IPS-NIHi7 (cell line): ENCODE results near the gene DNAJC5.

Experiments used
- DNase-seq: peaks from one replicate; pipeline ENCODE4 v3.0.0; 2012; ENCODE audit warnings: mixed read lengths; ENCODE audit errors: extremely low spot score

DNAJC5 gene

GRCh38 chr20:63940472-63941266 lies 45.7 kb downstream of the DNAJC5 start:
- no peak for DNase-seq

GRCh38 chr20:63941282-63942081 lies 46.6 kb downstream of the DNAJC5 start:
- DNase-seq: peak; percentile 91

- peak; percentile 89 for DNase-seq
These were observed 47.5 kb downstream of the DNAJC5 start for GRCh38 chr20:63942250-63942951.

GRCh38 chr20:63942969-63943807 lies 48.3 kb downstream of the DNAJC5 start:
- DNase-seq: no peak

GRCh38 chr20:63943808-63944077 lies 48.8 kb downstream of the DNAJC5 start:
- DNase-seq: no peak

GRCh38 chr20:63944078-63944941 lies 49.4 kb downstream of the DNAJC5 start:
- no peak for DNase-seq

GRCh38 chr20:63945031-63945658 lies 50.2 kb downstream of the DNAJC5 start:
- no peak for DNase-seq

- no peak for DNase-seq
These were observed 51.3 kb downstream of the DNAJC5 start for GRCh38 chr20:63945921-63946920.

- no peak for DNase-seq
These were observed 52.2 kb downstream of the DNAJC5 start for GRCh38 chr20:63946986-63947637.

- no peak for DNase-seq
These were observed 52.9 kb downstream of the DNAJC5 start for GRCh38 chr20:63947638-63948456.

GRCh38 chr20:63950701-63951397 lies 55.9 kb downstream of the DNAJC5 start:
- DNase-seq: no peak

- no peak for DNase-seq
These were observed 56.7 kb downstream of the DNAJC5 start for GRCh38 chr20:63951398-63952209.

GRCh38 chr20:63952210-63952535 lies 57.2 kb downstream of the DNAJC5 start:
- no peak for DNase-seq

GRCh38 chr20:63952769-63953168 lies 57.8 kb downstream of the DNAJC5 start:
- DNase-seq: no peak

- DNase-seq: no peak
These were observed 59.0 kb downstream of the DNAJC5 start for GRCh38 chr20:63953764-63954429.
